HG02588 (cell line): ENCODE data around the gene ZFHX3.
A peak's percentile ranks its signal among the peaks of the same experiment; 100 is the strongest.

ENCODE experiments used
- ATAC-seq: cut with Tn5 transposase; IDR thresholded peaks from one replicate; pipeline ENCODE4 v1.9.1; 2021; ENCODE audit warnings: mild to moderate bottlenecking, moderate library complexity; ENCODE audit not compliant: unreplicated experiment

ZFHX3 gene

DNA sequence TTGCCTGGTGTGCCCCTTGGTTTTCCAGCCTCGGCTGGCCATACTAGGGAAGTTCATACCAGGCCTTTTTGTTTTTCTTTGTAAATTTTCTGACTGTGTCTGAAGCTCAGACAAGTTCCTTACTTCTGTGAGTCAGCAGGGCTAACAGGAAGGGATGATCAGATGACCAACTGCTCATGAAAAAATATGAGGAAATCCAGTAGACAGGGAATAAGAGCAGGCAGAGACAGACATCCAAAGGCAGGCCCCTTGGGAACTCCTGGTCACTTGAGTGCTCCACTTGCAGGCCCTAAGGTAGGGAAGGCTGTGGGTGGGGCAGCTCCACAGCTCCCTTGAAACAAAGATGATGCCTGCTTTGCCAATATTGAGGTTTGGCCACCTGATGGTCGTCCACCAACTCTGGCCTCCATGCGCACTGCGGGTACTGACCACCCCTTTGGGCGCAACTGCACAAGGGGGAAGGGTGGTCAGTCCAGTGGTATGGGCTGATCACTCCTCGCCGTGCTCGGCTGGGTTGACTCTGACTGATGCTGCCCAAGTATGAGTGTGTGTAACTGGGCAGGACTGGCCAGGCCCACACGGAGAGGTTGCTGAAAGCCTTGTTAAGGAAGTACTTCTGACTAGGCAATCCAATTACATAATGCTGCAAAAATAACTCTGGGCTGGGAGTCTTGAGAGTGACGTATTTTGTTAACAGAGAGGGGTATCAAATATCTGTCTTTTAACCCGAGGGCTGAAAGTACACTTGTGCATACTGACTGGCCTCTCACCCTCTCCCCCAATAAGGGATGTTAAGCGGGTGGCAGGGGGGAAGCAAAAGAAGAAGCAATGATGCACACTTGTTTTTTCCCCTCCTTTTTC, 20.8 kb upstream of the ZFHX3 start:
- ATAC-seq, result no peak

DNA sequence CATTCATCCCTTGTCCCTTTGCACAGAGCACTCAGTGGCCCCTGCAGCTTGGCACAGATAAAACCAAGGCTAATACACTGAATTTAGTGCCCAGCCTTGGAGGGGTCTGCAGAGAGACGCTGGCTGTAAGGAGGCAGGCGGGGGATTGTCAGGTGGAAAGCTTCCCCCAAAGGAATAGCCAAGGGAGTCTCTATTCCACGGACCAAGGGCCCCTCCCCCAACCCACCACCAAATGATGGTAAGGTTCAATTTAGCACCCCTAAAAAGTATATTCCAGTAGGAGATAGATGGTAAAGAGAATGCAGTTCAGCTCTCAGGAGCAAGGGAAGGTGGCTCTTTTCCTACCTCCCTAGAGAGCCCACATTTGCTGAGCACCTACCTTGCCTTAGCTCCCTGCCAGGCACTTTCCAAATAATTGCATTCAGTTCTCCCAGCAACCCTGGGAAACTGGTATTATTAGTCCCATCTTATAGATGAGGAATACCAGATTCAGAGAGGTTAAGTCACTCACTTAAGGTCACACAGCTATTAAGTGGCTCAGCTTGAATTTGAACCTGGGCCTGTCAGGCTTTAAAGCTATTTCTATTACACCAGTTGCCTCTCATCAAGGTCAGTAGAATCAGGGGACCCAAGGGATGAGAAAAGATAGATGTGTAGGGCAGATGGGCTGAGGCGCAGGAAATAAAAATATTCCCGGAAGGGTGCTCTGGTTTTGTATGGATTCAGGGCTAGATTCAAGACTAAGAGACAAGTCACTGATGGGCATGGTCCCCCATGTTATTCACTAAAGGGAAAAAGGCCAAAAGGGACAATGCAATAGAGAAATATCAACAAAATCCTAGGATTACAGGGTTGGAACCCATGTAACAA, 20.0 kb upstream of the ZFHX3 start:
- ATAC-seq, result no peak

GRCh38 chr16:73066927-73067670, 19.2 kb upstream of the ZFHX3 start:
- ATAC-seq, result no peak

DNA sequence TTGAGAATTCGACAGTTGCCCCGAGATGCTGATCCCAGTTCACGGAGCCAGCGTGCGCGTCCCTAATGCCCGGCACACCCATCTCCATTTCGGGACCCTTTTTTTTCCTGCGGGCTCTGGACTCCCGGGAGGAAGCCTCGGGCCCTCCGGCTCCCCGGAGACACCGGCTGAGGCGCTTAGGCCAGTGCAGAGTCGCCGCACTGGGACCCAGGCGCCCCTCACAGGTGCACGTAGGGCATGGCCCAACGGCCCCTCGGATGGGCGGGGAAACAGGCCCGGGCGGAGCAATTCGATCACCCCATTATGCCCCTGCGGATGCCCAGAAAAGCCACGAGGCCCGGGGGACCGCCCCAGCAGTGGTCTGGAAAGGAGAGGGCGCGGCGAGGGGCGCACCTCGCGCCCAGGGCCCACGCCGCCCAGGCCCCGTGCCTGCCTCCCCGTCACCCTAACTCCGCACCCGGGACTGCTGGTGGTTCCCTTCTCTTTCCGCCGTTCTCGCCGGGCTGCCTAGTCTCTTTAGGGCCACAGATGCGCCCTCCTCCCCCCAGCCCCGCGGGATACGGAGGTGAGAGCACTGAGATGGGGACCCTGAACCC, 18.5 kb upstream of the ZFHX3 start:
- no peak for ATAC-seq

- no peak for ATAC-seq
Observed at GRCh38 chr16:73065632-73066330, 17.9 kb upstream of the ZFHX3 start.

DNA sequence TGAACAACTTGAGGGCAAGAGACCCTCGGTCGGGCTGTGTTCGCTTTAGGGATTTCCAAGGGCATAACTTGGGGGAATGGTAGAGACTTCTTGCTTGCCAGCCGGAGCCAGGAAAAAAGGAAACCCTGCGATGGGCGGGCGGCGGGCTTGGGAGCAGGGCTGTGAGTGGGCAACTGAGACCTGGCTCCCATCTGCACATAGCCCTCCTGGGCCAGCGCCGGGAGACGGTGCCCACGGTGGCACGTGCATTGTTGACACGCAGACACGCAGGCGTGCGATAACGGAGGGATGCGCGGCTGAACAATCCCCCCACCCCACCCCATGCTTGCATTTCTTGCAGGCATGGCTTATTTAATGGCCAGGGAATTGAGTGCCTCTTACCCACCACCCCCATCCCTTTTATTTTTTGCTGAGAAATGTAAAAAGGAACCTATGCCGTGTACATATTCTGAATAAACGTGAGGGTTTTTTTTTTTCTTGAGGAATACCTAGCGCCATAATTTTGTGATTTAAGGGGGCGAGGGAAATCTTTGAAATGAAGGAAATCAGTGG, 17.1 kb upstream of the ZFHX3 start:
- no peak for ATAC-seq

- no peak for ATAC-seq
Observed at GRCh38 chr16:73064212-73064993, 16.5 kb upstream of the ZFHX3 start.

- no peak for ATAC-seq
Observed at GRCh38 chr16:73063854-73064211, 15.9 kb upstream of the ZFHX3 start.

GRCh38 chr16:73062743-73063733, 15.1 kb upstream of the ZFHX3 start:
- no peak for ATAC-seq

DNA sequence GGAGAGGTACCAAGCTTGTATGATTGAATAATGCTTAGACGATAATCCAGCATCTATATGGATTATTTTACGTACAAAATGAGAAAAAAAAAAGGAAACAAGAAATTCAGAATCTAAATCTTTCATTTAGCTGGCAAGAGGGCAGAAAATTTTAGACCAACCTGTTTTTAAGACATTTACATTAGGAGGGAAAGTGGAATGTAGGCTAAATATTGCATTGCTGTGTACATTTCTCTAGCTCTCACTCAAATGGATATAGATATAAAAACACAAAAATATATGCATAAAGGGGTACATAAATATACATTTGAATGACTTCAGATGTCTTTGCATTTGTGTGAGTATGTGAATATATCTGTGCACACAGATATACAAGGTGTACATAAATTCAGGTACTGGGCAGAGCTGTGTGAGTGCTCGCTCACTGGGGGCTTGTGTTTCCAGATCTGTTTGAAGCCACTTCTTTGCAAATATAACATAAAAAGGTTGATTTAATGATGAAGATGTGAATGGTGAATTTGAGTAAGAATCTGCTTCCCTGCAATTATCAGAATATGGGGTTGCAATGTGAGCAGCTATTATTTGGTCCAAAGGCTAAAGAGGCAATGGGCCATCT, 14.2 kb upstream of the ZFHX3 start:
- ATAC-seq, result no peak

GRCh38 chr16:73060892-73061490, 13.1 kb upstream of the ZFHX3 start:
- ATAC-seq, result no peak

DNA sequence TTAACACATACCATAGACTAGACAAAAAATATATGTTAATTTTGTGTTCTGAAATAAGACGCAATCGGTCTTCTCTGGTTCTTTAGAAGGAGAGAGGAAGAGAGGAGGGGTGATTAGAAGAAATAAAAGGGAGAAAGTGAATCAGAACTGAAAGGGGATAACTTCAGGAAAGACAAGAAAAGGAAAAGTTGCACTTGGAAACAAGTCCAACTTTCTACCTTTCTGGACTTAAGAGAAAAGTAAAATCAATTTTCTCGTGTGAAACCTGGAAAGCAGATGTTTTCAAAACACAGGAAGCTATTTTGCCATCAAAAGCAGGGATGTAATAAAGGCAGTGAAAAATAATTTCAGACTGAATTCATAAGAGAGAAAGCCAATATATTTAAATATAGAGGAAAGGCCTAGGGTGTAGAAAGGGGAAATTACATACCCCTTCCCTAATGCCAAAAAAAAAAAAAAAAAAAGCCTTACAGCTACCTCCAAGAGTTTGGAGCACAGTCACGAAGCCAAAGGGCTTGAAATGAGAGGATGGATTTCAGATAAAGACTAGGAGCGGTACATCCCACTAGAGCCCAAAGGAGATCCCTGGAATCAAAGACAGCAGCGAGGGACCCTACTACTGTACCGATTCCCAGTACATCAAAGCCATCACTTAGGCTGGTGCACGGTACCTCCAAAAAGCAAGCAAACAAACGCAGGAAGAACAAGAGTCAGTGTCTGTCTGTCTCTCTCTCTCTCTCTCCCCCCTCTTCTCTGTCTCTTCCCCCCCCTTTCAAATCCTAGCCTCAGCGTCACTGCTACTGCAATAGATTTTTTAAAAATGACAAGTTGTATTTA, 12.1 kb upstream of the ZFHX3 start:
- ATAC-seq, result no peak

GRCh38 chr16:73058616-73059409, 10.9 kb upstream of the ZFHX3 start:
- peak; percentile 32 for ATAC-seq

GRCh38 chr16:73058221-73058615, 10.3 kb upstream of the ZFHX3 start:
- peak; percentile 85 for ATAC-seq
